ENCODE results near the gene HACD3. TPM values are rescaled to one million over a fixed set of nuclear protein-coding genes. Genes with fewer than 3 reads are reported as not detected.

Gene HACD3
- total RNA-seq, 1 donor from 2014 or later, result 107 TPM

GRCh38 chr15:65512807-65513416 lies 17.4 kb upstream of the HACD3 start:
- DNase-seq (ENCODE audit: low spot score), result no peak
- Mint-ChIP-seq H3K9me3 (ENCODE audit: unreplicated experiment) (no peaks in the 10 kb centered on the region), H3K4me3 (ENCODE audit: unreplicated experiment) (no peak overlapping the region), H3K4me1 (ENCODE audit: unreplicated experiment) (peaks cover 17% of the 10 kb centered on the region), H3K27me3 (ENCODE audit: unreplicated experiment) (peaks cover 3% of the 10 kb centered on the region), H3K27ac (ENCODE audit: unreplicated experiment) (no peak overlapping the region), H3K36me3 (ENCODE audit: low read depth, unreplicated experiment) (peaks cover 7% of the 10 kb centered on the region)
- TF ChIP-seq CTCF (IDR thresholded peaks at IDR 0.05; ENCODE audit: unreplicated experiment), result no peak

- no peak for TF ChIP-seq CTCF (IDR thresholded peaks at IDR 0.05; ENCODE audit: unreplicated experiment)
- DNase-seq (ENCODE audit: low spot score), result peak; percentile 96
- peaks cover 3% of the 10 kb centered on the region for H3K27me3 Mint-ChIP-seq (ENCODE audit: unreplicated experiment)
These were observed 13.0 kb upstream of the HACD3 start, which contains the start of gene DPP8 for GRCh38 chr15:65516997-65517865. TSS of gene DPP8 (minus strand) at chr15:65517689. CDS start at chr15:65512553, 5,136 bp downstream.

GRCh38 chr15:65517866-65518207 lies 12.4 kb upstream of the HACD3 start:
- Mint-ChIP-seq H3K27me3 (ENCODE audit: unreplicated experiment) (peaks cover 3% of the 10 kb centered on the region), H3K4me3 (ENCODE audit: unreplicated experiment) (peak overlapping the region; percentile 96), H3K4me1 (ENCODE audit: unreplicated experiment) (peaks cover 17% of the 10 kb centered on the region), H3K36me3 (ENCODE audit: low read depth, unreplicated experiment) (peaks cover 7% of the 10 kb centered on the region), H3K27ac (ENCODE audit: unreplicated experiment) (peak overlapping the region; percentile 80), H3K9me3 (ENCODE audit: unreplicated experiment) (no peaks in the 10 kb centered on the region)
- DNase-seq (ENCODE audit: low spot score), result no peak
- TF ChIP-seq CTCF (IDR thresholded peaks at IDR 0.05; ENCODE audit: unreplicated experiment), result no peak

More at GRCh38 chr15:65516997-65517865, 13.0 kb upstream of the HACD3 start, which contains the start of gene DPP8:
- peak within 1 kb of the TSS; percentile 97 for H3K27ac Mint-ChIP-seq (ENCODE audit: unreplicated experiment)
- peaks cover 17% of the 10 kb centered on the region for H3K4me1 Mint-ChIP-seq (ENCODE audit: unreplicated experiment)
- peak within 1 kb of the TSS; percentile 96 for H3K4me3 Mint-ChIP-seq (ENCODE audit: unreplicated experiment)
- no peaks in the 10 kb centered on the region for H3K9me3 Mint-ChIP-seq (ENCODE audit: unreplicated experiment)
- peaks cover 7% of the 10 kb centered on the region for H3K36me3 Mint-ChIP-seq (ENCODE audit: low read depth, unreplicated experiment)

GRCh38 chr15:65518633-65519285 lies 11.5 kb upstream of the HACD3 start:
- Mint-ChIP-seq H3K4me1 (ENCODE audit: unreplicated experiment) (peaks cover 17% of the 10 kb centered on the region), H3K27ac (ENCODE audit: unreplicated experiment) (peak overlapping the region; percentile 74), H3K9me3 (ENCODE audit: unreplicated experiment) (no peaks in the 10 kb centered on the region), H3K36me3 (ENCODE audit: low read depth, unreplicated experiment) (peaks cover 7% of the 10 kb centered on the region), H3K27me3 (ENCODE audit: unreplicated experiment) (peaks cover 3% of the 10 kb centered on the region), H3K4me3 (ENCODE audit: unreplicated experiment) (peak overlapping the region; percentile 68)
- TF ChIP-seq CTCF (IDR thresholded peaks at IDR 0.05; ENCODE audit: unreplicated experiment), result no peak
- DNase-seq (ENCODE audit: low spot score), result no peak

Measured in endothelial cell (in vitro differentiated cells).